Stimulated activated CD8-positive, alpha-beta memory T cell treated with anti-CD3 and anti-CD28 coated beads, Interleukin-12 subunit alpha, Interleukin-12 subunit beta, amount 100 ng/mL, for 24 hours (primary cell): ENCODE data around the gene COL4A2.

Source experiments
- DNase-seq: peaks from one replicate; pipeline ENCODE4 v3.0.0-alpha.2; 2020; ENCODE audit errors: extremely low read depth

Gene COL4A2

GRCh38 chr13:110272227-110272626 lies 34.9 kb upstream of the COL4A2 start:
- DNase-seq: no peak

GRCh38 chr13:110272651-110273050 lies 34.4 kb upstream of the COL4A2 start:
- DNase-seq: no peak

- DNase-seq: no peak
Observed at GRCh38 chr13:110273254-110273653, 33.8 kb upstream of the COL4A2 start.

GRCh38 chr13:110274687-110275086 lies 32.4 kb upstream of the COL4A2 start:
- DNase-seq: no peak

DNA sequence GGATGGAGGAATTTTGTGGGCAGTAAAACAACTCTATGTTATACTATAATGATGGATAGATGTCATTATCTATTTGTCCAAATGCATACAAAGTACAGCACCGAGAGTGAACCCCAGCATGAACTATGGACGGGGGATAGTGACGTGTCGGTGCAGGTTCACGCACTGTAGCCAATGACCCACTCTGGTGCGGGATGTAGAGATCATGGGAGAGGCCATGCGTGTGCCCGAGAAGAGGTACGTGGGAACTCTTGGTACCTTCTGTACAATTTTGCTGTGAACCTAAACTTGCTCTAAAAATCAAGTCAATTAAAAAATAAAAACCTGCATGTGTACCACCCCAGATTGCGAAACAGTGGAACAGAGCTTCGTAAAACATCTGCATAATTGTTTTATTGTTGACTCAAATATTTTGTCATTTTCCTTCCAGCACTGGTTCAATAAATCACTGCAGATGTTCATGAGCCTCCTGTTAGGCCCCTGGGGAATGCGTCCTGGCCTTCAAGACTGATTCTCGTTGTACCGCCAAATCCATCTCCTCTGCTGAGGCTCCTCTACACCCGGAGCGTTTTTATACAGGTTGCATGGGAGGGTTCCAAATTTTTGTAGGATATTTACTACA lies 31.0 kb upstream of the COL4A2 start:
- DNase-seq: no peak

DNA sequence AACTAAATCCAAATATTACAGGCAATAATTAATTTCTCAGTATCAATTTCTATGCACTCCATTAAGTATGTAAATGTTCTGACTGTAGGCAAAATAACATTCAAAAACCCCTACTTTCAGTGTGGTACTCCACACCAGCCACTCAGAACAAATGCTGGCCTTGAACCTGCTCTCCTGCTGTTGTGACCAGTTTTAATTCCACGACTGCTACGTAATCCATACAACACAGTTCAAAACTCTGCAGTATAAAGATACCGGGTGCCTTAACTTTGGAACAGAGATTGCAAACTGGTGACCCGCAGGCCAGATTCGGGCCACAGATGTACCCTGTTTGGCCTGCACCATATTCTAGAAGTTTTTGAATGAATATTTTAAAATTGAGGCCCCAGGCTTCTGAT lies 30.5 kb upstream of the COL4A2 start:
- DNase-seq: no peak

DNA sequence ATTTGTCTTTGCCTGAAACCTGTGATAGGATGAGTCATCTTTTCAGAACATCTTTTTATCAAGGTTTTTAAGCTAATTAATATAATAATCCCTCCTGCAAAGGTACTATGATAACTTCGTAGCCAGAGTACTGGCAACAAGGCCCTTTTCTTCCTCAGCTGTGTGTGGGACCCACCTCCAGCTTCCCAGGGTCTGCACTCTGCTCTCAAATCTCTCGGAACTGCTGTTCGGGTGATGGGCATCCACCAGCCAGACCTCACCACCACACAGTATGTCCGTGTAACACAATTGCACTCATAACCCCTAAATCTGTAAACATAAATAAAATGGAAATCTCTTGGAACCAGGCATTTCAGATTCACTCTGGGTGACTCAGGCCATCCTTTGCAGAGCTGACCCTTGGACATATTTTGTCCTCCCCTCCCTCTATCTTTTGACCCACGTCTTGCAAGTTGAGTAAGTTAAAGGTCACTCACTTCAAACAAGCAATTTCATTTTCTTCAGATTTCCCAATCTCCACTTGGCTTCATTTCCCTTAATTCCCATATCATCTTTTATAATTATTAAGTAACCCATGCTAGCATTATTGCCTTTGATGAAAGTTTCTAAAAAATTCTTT lies 29.6 kb upstream of the COL4A2 start:
- DNase-seq: no peak

GRCh38 chr13:110278859-110279258 lies 28.2 kb upstream of the COL4A2 start:
- DNase-seq: no peak

GRCh38 chr13:110279684-110280083 lies 27.4 kb upstream of the COL4A2 start:
- no peak for DNase-seq

GRCh38 chr13:110280231-110280813 lies 26.8 kb upstream of the COL4A2 start:
- DNase-seq: no peak

DNA sequence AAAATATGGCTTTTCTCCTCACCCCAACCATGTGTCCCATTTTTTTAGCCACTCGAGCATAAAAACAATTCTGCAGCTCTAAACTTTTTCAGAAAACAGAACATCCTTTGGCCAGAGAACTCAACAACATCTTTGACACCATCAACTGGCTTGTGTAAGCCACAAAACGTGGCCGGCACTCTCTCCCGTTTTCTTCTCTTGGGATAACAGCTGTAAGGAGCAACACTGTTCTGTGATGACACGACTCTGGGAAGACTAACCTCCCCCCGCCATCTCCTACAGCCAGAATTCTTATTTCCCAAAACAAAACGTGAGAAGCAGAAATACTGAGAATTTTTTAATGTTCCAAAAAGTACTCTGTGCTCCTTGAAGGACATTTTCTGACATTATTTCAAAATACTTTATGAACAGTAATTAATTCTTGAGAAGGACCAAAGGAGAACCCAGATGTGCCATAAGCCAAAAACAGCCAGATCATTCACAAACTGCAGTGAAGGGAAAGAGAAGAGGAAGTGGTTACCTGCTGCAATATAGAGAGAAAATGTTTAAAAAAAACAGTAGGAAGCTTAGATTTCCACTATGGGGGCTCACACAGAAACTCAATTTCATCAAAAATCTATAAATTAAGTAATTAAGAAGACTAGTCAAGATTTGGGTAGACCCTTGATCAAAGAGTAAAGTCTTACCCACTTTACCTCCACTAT lies 25.9 kb upstream of the COL4A2 start:
- DNase-seq: no peak

DNA sequence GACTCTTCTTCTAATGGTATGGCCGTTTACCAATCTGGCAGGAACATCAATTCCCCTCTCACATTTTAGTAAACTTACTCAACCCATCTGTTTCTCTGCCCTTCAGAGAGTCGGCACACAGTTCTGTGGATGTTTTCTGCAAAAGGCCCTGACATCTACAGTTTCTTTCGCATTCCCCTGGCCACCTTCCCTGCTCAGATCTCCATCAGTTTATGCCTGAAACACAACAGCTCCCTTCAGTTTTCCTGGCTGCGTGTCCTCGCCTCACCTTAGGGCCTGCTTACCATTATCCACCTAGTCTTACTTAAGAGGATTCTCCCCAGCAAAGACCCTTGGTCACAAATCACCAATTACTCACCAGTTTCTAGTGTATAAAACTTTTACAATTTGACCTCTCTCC lies 25.3 kb upstream of the COL4A2 start:
- DNase-seq: no peak

DNA sequence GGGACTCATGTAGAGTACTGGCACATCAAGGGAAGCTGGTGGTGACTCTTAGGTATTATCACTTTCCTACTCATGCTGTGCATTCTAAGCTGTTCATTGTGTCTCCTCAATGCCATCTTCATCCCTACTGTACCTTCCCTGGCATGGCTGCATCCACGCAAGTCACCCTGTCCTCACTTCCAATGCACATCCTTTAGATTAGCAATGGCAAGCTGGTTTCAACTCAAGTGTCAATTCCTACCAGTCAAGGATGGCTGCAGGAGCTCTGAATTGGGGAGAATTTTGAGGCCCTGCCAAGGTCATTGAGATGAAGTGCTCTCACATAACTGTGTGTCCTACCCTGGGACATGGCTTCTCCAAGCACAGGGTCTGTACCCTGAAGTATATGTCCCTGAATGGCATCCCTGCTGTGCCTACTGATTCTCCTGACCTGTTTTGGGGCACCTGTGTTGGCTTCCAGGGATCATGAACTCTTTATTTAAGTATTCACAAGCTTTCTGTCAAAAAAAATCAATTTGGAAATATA lies 24.7 kb upstream of the COL4A2 start:
- DNase-seq: no peak

GRCh38 chr13:110283736-110284517 lies 23.2 kb upstream of the COL4A2 start:
- DNase-seq: no peak

DNA sequence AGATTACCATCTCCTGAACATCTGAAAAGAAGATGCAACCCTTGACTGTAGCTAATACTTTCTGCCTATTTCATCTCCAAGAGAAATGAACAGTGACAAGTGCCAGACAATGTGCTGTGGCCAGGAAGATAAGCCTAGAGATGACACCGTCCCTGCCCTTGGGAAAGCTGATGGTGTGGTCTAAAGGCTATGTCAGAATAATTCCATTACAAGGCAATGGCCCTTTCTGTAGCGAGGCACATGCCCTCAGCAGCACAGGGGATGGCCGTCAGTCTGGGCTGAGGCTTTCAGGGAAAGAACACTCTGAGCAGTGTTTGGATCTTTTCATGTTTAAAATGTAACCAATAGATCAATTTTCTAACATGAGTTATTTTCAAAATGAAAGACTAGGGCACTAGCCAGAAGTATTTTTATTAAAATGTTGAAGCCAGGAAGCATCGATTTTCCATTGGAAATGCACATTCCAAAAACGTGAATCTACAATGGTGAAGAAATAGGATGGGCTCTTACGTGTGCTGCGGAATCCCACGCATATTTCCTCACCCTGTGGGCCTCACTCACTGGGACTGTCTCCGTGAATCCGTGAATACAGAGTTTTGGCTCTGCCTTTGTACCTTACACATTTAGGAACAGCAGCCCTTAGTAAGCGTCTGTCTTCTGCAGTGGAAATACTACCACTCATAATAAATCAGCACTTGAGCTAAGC lies 22.2 kb upstream of the COL4A2 start:
- no peak for DNase-seq

GRCh38 chr13:110285991-110286832 lies 20.9 kb upstream of the COL4A2 start:
- no peak for DNase-seq

DNA sequence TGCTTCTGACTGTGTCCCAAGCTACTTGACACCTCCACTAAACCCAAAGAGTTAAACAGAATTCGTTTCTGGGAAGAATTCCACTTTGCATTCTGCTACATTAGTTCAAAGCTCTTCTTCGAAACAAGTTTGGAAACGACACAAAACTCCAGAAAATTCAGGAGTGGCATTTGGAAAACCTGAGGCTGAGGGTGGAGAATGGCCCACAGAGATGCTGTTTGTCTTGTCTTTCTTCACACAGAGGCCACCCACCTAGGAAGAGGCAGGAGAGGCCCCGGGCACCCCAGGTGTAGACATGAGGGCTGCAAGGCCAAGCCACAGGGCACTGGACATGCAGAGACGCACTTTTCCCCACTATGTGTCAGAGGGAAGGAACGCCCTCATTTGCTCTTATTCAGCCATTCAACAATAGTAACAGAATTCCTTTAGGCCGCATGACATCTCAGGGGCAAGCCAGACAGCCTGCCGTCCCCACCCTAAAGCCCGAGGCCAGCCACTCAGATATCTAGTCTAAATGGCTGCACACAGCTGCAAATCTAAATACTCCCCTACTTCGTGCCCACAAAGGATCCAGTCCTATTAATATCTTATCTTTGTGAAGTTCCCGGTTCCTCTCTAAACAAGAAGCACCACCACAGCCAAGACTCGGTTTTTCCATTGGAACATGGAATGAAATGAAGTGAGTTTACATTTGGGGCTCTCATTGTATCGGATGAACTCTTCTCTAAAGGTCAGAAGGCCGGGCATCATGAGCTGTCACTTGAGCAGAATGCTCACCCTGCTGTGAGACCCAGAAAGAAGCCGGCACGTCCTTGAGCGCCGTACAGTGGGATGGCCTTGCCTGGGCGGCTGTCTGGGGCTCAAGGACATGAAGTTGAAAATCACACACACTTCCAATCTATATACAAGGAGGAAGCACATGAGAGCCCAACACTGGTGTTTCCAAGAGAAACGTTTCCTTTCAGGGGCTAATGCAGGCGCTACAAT lies 20.0 kb upstream of the COL4A2 start:
- no peak for DNase-seq

DNA sequence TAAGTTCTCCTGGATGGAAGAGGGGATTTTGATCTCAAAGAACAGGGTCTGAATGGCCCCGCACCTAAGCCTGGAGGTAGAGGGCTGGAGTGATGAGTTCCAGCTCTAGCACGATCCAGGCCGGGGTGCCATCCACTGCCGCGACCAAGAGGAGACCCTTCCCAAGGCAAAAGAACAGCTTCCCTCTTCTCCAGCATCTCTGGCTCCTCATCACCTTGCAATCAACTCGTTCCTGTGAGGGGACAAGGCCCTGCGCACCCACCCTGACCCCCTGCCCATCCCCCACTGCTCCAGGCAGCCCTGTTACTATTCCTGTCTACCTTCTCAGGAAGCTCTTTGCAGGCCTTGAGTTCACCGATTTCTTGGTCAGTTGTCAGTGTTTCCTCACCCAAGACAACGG lies 17.9 kb upstream of the COL4A2 start:
- no peak for DNase-seq

- DNase-seq: no peak
Observed at GRCh38 chr13:110289661-110290060, 17.4 kb upstream of the COL4A2 start.
